HepG2 (cell line): ENCODE data around the gene TTLL6. TPM values are rescaled to one million over a fixed set of nuclear protein-coding genes. Genes with fewer than 3 reads are reported as not detected.
A peak's percentile ranks its signal among the peaks of the same experiment; 100 is the strongest.

Experiments
- ATAC-seq: fragments of 200-7000 bp; cut with Tn5 transposase; 3 replicates; pipeline ENCODE4 v1.9.1; 2020; ENCODE audit warnings: mild to moderate bottlenecking, moderate library complexity
- BruUV-seq: library from RNA; stranded (reverse); fragments of 400-500 nt; replicated peaks from 2 replicates; lab custom pipeline; 2021; lab: Mats Ljungman, UMichigan
- CTCF ChIA-PET: fragments of 300-600 bp; formaldehyde crosslinking; extraction: SDS; loops from one replicate; lab custom pipeline; 2021; ENCODE audit warnings: low total read pairs, inconsistent platforms, low intra/inter-chr PET ratio; lab: Yijun Ruan, JAX
- POLR2A ChIA-PET: fragments of 350-600 bp; sonication (Branson Sonifier 250); formaldehyde crosslinking; loops from one replicate; lab custom pipeline; 2020; ENCODE audit warnings: antibody characterized with exemption, inconsistent platforms; lab: Yijun Ruan, JAX
- DNase-seq: peaks from one replicate; pipeline ENCODE4 v3.0.0-alpha.2; 2015; ENCODE audit warnings: low spot score
- FAIRE-seq: peaks from 3 replicates; lab custom pipeline; 2011; peaks lifted over from hg19 to GRCh38; lab: Jason Lieb, UNC
- H2AFZ ChIP-seq: one replicate; pipeline ENCODE4 v1.6.1; 2011; ENCODE audit warnings: low read length, inconsistent platforms
- H3K27ac ChIP-seq: fragments of 300-600 bp; 3 replicates; pipeline ENCODE4 v1.8.0; 2011; ENCODE audit warnings: mixed run types, mild to moderate bottlenecking, mixed read lengths, low read length, inconsistent platforms; ENCODE audit not compliant: insufficient read depth; ENCODE audit errors: extremely low read length
- H3K27me3 ChIP-seq, 2 experiments: fragments of 200-600 bp in 1 of 2; 2 replicates in 1 of 2; 3 replicates in 1 of 2; pipeline versions ENCODE4 v1.6.0 to v1.8.0; 2011; ENCODE audit warnings: low read length in 2 of 2, mild to moderate bottlenecking in 2 of 2, moderate library complexity in 2 of 2, inconsistent platforms in 1 of 2; ENCODE audit not compliant: insufficient read depth in 2 of 2, control insufficient read depth in 1 of 2
- H3K36me3 ChIP-seq, 2 experiments: fragments of 200-600 bp in 1 of 2; replicated peaks in 1 of 2; 2 replicates in 1 of 2; 3 replicates in 1 of 2; pipeline versions ENCODE4 v1.5.1 to v1.8.0; 2011; ENCODE audit warnings: low read length in 2 of 2, inconsistent platforms in 1 of 2; ENCODE audit not compliant: insufficient read depth in 2 of 2, control insufficient read depth in 1 of 2
- H3K4me1 ChIP-seq: 2 replicates; pipeline ENCODE4 v1.5.1; 2012; ENCODE audit warnings: low read length, inconsistent platforms; ENCODE audit not compliant: insufficient read depth
- H3K4me2 ChIP-seq: 2 replicates; pipeline ENCODE4 v1.6.0; 2011; ENCODE audit warnings: low read depth, low read length, inconsistent platforms
- H3K4me3 ChIP-seq, 3 experiments: fragments of 200-600 bp in 1 of 3; sonication (generic), shearing (Covaris generic) in 1 of 3; replicated peaks in 1 of 3; 2 replicates each; pipeline ENCODE4 v1.5.1; 2011 to 2016; ENCODE audit warnings: low read length in 3 of 3, inconsistent platforms in 2 of 3, low read depth in 2 of 3, mild to moderate bottlenecking in 2 of 3, control low read depth in 1 of 3, mixed read lengths in 1 of 3; ENCODE audit not compliant: insufficient read depth in 1 of 3
- H3K79me2 ChIP-seq: one replicate; pipeline ENCODE4 v1.6.1; 2011; ENCODE audit warnings: low read length, inconsistent platforms; ENCODE audit not compliant: insufficient read depth
- H3K9ac ChIP-seq: 2 replicates; pipeline ENCODE4 v1.6.0; 2011; ENCODE audit warnings: mild to moderate bottlenecking, low read depth, low read length, inconsistent platforms; ENCODE audit not compliant: insufficient read depth
- H3K9me3 ChIP-seq: 2 replicates; pipeline ENCODE4 v1.5.1; 2012; ENCODE audit warnings: mild to moderate bottlenecking, low read length
- H4K20me1 ChIP-seq: 2 replicates; pipeline ENCODE4 v1.6.0; 2011; ENCODE audit warnings: inconsistent platforms, mild to moderate bottlenecking, low read length, moderate library complexity; ENCODE audit not compliant: insufficient read depth
- CEBPG ChIP-seq: IDR thresholded peaks from 2 replicates; pipeline ENCODE4 v1.6.1; 2016
- MED1 ChIP-seq: sonication (generic); formaldehyde crosslinking; IDR thresholded peaks from 2 replicates; pipeline ENCODE4 v1.4.0; 2020; ENCODE audit warnings: missing genetic modification reagents
- RARG ChIP-seq: sonication (generic); formaldehyde crosslinking; IDR thresholded peaks from 2 replicates; pipeline ENCODE4 v1.4.0; 2020; ENCODE audit warnings: low read depth, mild to moderate bottlenecking, missing genetic modification reagents
- RFXAP ChIP-seq: sonication (generic); formaldehyde crosslinking; IDR thresholded peaks from 2 replicates; pipeline ENCODE4 v1.4.0; 2020; ENCODE audit warnings: missing genetic modification reagents, borderline replicate concordance
- SYNCRIP ChIP-seq: fragments of 200-400 bp; formaldehyde crosslinking; IDR thresholded peaks from 2 replicates; pipeline ENCODE4 v1.6.1; 2018; ENCODE audit warnings: mild to moderate bottlenecking, low read depth, low read length; ENCODE audit not compliant: insufficient read depth
- ZKSCAN1 ChIP-seq: fragments of 150-350 bp; IDR thresholded peaks from 2 replicates; pipeline ENCODE4 v1.6.1; 2014; ENCODE audit warnings: low read length
- ZNF335 ChIP-seq: sonication (generic); formaldehyde crosslinking; IDR thresholded peaks from 2 replicates; pipeline ENCODE4 v1.4.0; 2020; ENCODE audit warnings: missing genetic modification reagents
- ZNF646 ChIP-seq: sonication (generic); formaldehyde crosslinking; IDR thresholded peaks from 2 replicates; pipeline ENCODE4 v1.9.0; 2021; ENCODE audit warnings: mild to moderate bottlenecking, missing genetic modification reagents
- ZNF749 ChIP-seq: sonication (generic); formaldehyde crosslinking; IDR thresholded peaks from 2 replicates; pipeline ENCODE4 v1.8.0; 2022; ENCODE audit warnings: mild to moderate bottlenecking, missing genetic modification reagents, moderate library complexity, borderline replicate concordance
- WGBS: methylation state at CpG from one replicate; pipeline ENCODE4 v1.1.6; 2017; ENCODE audit warnings: low lambda C conversion rate; 5-methylcytosine and 5-hydroxymethylcytosine counted together
- in situ Hi-C: cut with HindIII; loops from 2 replicates; pipeline ENCODE4 v1.10.0; 2017; ENCODE audit warnings: low pct_unique_long_range_greater_than_20kb; ENCODE audit not compliant: extremely low pct_ligation_motif_present
- intact Hi-C: fragments of 100-400 bp; cut with micrococcal nuclease; formaldehyde crosslinking; loops from one replicate; pipeline ENCODE4 v1.10.0; 2022; ENCODE audit not compliant: unreplicated experiment
- polyA plus RNA-seq, 8 experiments: library from polyadenylated mRNA; depleted of rRNA in 3 of 8; stranded (reverse) in 7 of 8; unstranded in 1 of 8; fragments of >200 nt; fragmentation: Illumina TruSeq in 4 of 8; extraction: Trizol in 4 of 8; gene quantifications; 2 replicates each; pipeline versions ENCODE4 v1.2.1 to v1.2.3, GENCODE V29; 2011 to 2016; ENCODE audit warnings: low read depth in 4 of 8, missing spikeins in 1 of 8, mixed read lengths in 1 of 8; ENCODE audit not compliant: insufficient read depth in 1 of 8
- total RNA-seq, 5 experiments: library from RNA; depleted of rRNA; stranded (reverse); fragments of >200 nt; fragmentation: Illumina TruSeq; extraction: Trizol; gene quantifications; 2 replicates each; pipeline ENCODE4 v1.2.3, GENCODE V29; 2016; ENCODE audit warnings: low read depth in 1 of 5
- TF ChIP-seq, protein P1 (sequence below): sonication (generic); formaldehyde crosslinking; IDR thresholded peaks from 2 replicates; pipeline ENCODE4 v1.8.1; 2022; ENCODE audit warnings: low read depth, mild to moderate bottlenecking, missing genetic modification reagents

Gene TTLL6
- total and polyA plus RNA-seq, 2 of the 13 experiments (the other 11 are each of a cell fraction or from before 2014, with no cell fraction given): 0.04 to 0.08 TPM

- no peak for TF ChIP-seq ZNF335 (CRISPR knock-in tag)
Observed at GRCh38 chr17:48725288-48726064, 91.6 kb downstream of the TTLL6 start (continued).

DNA sequence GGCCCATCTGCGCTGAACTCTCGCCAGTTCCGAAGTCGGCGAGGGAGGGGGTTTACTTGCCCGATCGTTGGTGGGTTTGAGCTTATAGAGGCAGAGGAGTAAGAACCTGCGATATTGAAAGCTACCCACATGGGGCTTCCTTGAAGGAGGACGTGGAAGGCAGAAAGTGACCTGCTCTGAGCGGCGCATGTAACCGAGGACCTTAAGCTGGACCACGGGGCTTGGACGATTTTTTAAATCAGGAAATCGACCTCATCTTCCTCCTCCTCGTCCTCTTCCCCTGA lies 92.1 kb downstream of the TTLL6 start:
- no peak for DNase-seq
- peaks cover 26 to 87% of the 10 kb centered on the region in 2 experiments for H3K27me3 ChIP-seq
- in situ Hi-C loops (loop anchor here (5.0 kb wide), 2 partner anchors 62 to 152 kb away; no protein-coding TSS in a partner anchor), intact Hi-C loops (loop anchor here (2.0 kb wide), 1 partner anchor 154 kb away; no protein-coding TSS in a partner anchor)
- FAIRE-seq: no peak
- no peaks in the 10 kb centered on the region for H3K36me3 ChIP-seq
- H3K9me3 ChIP-seq: no peaks in the 10 kb centered on the region
- peak; percentile 10 for ATAC-seq
- 9% methylated on average over 16 of the region's 16 CpGs for WGBS
- H3K4me1 ChIP-seq: no peaks in the 10 kb centered on the region
- H4K20me1 ChIP-seq: no peaks in the 10 kb centered on the region
- no peak overlapping the region; a peak in 1 of 6 replicates for H3K4me3 ChIP-seq
- no TSS peak for BruUV-seq
- ChIA-PET POLR2A (interaction anchor here (1.0 to 1.6 kb wide), 2 partner anchors 66 to 154 kb away, joined by 4 to 5 read pairs; no protein-coding TSS in a partner anchor), CTCF (interaction anchor here (0.6 to 3.8 kb wide), 4 partner anchors 66 to 160 kb away, joined by 3 to 47 read pairs (median 22); no protein-coding TSS in a partner anchor)
- H3K79me2 ChIP-seq: no peaks in the 10 kb centered on the region
- H3K27ac ChIP-seq: no peak overlapping the region
- H3K9ac ChIP-seq: no peak overlapping the region
- peak overlapping the region; percentile 11; the same call in 1 of the 2 replicates for H3K4me2 ChIP-seq
- TF ChIP-seq SYNCRIP: no peak
- TF ChIP-seq RFXAP (CRISPR knock-in tag): no peak
- TF ChIP-seq ZNF646 (CRISPR knock-in tag): no peak
- no peak for TF ChIP-seq MED1
- no peak for TF ChIP-seq RARG
- no peak for TF ChIP-seq ZKSCAN1
- TF ChIP-seq ZNF749 (CRISPR knock-in tag): no peak
- no peak for TF ChIP-seq CEBPG (CRISPR knock-in tag)
- TF ChIP-seq, protein P1, sequence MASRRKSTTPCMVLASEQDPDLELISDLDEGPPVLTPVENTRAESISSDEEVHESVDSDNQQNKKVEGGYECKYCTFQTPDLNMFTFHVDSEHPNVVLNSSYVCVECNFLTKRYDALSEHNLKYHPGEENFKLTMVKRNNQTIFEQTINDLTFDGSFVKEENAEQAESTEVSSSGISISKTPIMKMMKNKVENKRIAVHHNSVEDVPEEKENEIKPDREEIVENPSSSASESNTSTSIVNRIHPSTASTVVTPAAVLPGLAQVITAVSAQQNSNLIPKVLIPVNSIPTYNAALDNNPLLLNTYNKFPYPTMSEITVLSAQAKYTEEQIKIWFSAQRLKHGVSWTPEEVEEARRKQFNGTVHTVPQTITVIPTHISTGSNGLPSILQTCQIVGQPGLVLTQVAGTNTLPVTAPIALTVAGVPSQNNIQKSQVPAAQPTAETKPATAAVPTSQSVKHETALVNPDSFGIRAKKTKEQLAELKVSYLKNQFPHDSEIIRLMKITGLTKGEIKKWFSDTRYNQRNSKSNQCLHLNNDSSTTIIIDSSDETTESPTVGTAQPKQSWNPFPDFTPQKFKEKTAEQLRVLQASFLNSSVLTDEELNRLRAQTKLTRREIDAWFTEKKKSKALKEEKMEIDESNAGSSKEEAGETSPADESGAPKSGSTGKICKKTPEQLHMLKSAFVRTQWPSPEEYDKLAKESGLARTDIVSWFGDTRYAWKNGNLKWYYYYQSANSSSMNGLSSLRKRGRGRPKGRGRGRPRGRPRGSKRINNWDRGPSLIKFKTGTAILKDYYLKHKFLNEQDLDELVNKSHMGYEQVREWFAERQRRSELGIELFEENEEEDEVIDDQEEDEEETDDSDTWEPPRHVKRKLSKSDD (CRISPR knock-in tag): no peak
- no peak overlapping the region for H2AFZ ChIP-seq
